Left ventricle myocardium inferior (tissue), 1 donor: ENCODE measurements around the gene ZBED1. TPM values are rescaled to one million over a fixed set of nuclear protein-coding genes. Genes with fewer than 3 reads are reported as not detected.
"Not testable (repeated sequence)": the region's sequence is repeated elsewhere in the genome, so short reads cannot be mapped to it uniquely, and the experiment has no call there.

ENCODE experiments used
- DNase-seq: peaks from one replicate; pipeline ENCODE4 v3.0.0-alpha.2; 2020
- H3K27ac ChIP-seq: fragments of 200-600 bp; replicated peaks from 2 replicates; pipeline ENCODE4 v1.8.0; 2021
- H3K27me3 ChIP-seq: fragments of 200-600 bp; 2 replicates; pipeline ENCODE4 v1.8.0; 2021; ENCODE audit warnings: low read depth
- H3K36me3 ChIP-seq: fragments of 200-600 bp; 2 replicates; pipeline ENCODE4 v1.8.0; 2021
- H3K4me1 ChIP-seq: fragments of 200-600 bp; 2 replicates; pipeline ENCODE4 v1.8.0; 2021
- H3K4me3 ChIP-seq: fragments of 200-600 bp; 2 replicates; pipeline ENCODE4 v1.8.0; 2021; ENCODE audit warnings: mild to moderate bottlenecking, moderate library complexity
- H3K9me3 ChIP-seq: fragments of 200-600 bp; replicated peaks from 2 replicates; pipeline ENCODE4 v1.8.0; 2021
- CTCF ChIP-seq: fragments of 200-600 bp; IDR thresholded peaks from 2 replicates; pipeline ENCODE4 v1.8.0; 2021; ENCODE audit warnings: antibody characterized with exemption, mild to moderate bottlenecking, borderline replicate concordance
- intact Hi-C: fragments of 100-400 bp; cut with micrococcal nuclease; formaldehyde crosslinking; loops from one replicate; pipeline ENCODE4 v1.11.0; 2022
- total RNA-seq: library from RNA; stranded (reverse); fragmentation: NEBNext Ultra II Directional; extraction: Animal tissue kit (Norgen Biotek cat#: 25700); gene quantifications from one replicate; pipeline ENCODE4 v1.2.1, GENCODE V29; 2021
- donor health status: DM: no; HTN: yes; CAD: no; lungs with severe emphysema.

ZBED1 gene
- total RNA-seq, 1 donor from 2014 or later = 64.8 TPM

DNA sequence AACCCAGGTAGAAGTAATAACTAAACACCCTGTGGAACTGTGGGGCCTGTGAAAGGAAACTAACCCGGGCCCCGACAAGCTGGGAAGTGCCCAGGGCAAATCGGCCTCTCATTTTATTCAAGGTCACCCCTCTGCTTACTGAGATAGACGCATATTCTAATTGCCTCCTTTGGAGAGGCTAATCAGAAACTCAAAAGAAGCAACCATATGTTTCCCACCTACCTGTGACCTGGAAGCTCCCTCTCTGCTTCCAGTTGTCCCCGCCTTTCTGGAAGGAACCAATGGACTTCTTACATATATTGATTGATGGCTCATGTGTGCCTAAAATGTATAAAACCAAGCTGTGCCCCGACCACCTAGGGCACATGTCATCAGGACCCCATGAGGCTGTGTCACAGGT lies 23.1 kb upstream of the ZBED1 start:
- H3K36me3 ChIP-seq = no peaks in the 10 kb centered on the region
- intact Hi-C loops = no loop called here
- H3K4me1 ChIP-seq = no peaks in the 10 kb centered on the region
- TF ChIP-seq CTCF = no peak
- no peak for DNase-seq
- H3K9me3 ChIP-seq = no peaks in the 10 kb centered on the region
- H3K4me3 ChIP-seq = no peak overlapping the region
- H3K27me3 ChIP-seq = peaks cover 7% of the 10 kb centered on the region
- H3K27ac ChIP-seq = no peak overlapping the region

GRCh38 chrX:2521927-2522386 lies 21.2 kb upstream of the ZBED1 start:
- no peaks in the 10 kb centered on the region for H3K4me1 ChIP-seq
- intact Hi-C loops = no loop called here
- H3K27ac ChIP-seq = no peak overlapping the region
- peaks cover 7% of the 10 kb centered on the region for H3K27me3 ChIP-seq
- no peak for DNase-seq
- H3K36me3 ChIP-seq = no peaks in the 10 kb centered on the region
- no peak overlapping the region for H3K4me3 ChIP-seq
- no peak for TF ChIP-seq CTCF
- no peaks in the 10 kb centered on the region for H3K9me3 ChIP-seq

- Histone ChIP-seq H3K9me3 (no peaks in the 10 kb centered on the region), H3K36me3 (no peaks in the 10 kb centered on the region), H3K27ac (no peak overlapping the region), H3K4me1 (no peaks in the 10 kb centered on the region), H3K4me3 (no peak overlapping the region), H3K27me3 (peaks cover 7% of the 10 kb centered on the region)
- intact Hi-C loops = no loop called here
- no peak for TF ChIP-seq CTCF
- DNase-seq = no peak
These were observed 20.5 kb upstream of the ZBED1 start for GRCh38 chrX:2521092-2521926.

- H3K36me3 ChIP-seq = no peaks in the 10 kb centered on the region
- no peak for DNase-seq
- no peaks in the 10 kb centered on the region for H3K9me3 ChIP-seq
- H3K4me1 ChIP-seq = no peaks in the 10 kb centered on the region
- intact Hi-C loops = no loop called here
- H3K27me3 ChIP-seq = peaks cover 7% of the 10 kb centered on the region
- no peak for TF ChIP-seq CTCF
- no peak overlapping the region for H3K27ac ChIP-seq
- no peak overlapping the region for H3K4me3 ChIP-seq
These were observed 19.8 kb upstream of the ZBED1 start for GRCh38 chrX:2520539-2520938.

GRCh38 chrX:2519638-2520037 lies 18.9 kb upstream of the ZBED1 start:
- DNase-seq, H3K36me3 ChIP-seq, H3K9me3 ChIP-seq, H3K27ac ChIP-seq, H3K4me1 ChIP-seq, intact Hi-C loops, H3K4me3 ChIP-seq, H3K27me3 ChIP-seq: not testable (repeated sequence)

DNA sequence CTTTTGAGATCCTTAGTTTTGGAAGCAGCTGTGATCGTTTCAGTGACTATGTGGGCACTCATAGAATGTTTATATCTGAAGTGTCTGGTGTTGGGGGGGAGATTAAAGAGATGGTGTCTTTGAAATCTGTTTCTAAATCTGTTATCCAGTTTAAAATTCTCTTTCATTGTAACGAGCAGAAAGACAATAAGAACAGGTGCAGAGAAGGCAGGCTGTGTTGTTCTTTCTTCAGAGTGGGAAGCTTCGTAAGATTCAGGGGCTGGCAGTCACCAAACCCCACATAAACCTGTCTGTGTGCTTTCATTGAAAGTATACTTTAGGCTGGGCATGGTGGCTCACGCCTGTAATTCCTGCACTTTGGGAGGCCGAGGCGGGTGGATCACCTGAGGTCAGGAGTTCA lies 16.3 kb upstream of the ZBED1 start:
- no peak for DNase-seq
- Histone ChIP-seq H3K9me3 (no peaks in the 10 kb centered on the region), H3K4me1 (no peaks in the 10 kb centered on the region), H3K27me3 (no peaks in the 10 kb centered on the region), H3K36me3 (no peaks in the 10 kb centered on the region), H3K27ac (no peak overlapping the region), H3K4me3 (no peak overlapping the region)
- TF ChIP-seq CTCF = no peak
- intact Hi-C loops = no loop called here
